H1 (cell line): ENCODE measurements around the gene SCG2. TPM values are rescaled to one million over a fixed set of nuclear protein-coding genes. Genes with fewer than 3 reads are reported as not detected.

Experiments
- ATF3 ChIP-seq: IDR thresholded peaks from 2 replicates; pipeline ENCODE4 v1.6.1; 2011; ENCODE audit warnings: low read depth, mild to moderate bottlenecking, low read length; ENCODE audit not compliant: insufficient read depth
- RNF2 ChIP-seq: fragments of 200-900, 300-1000 bp; sonication (generic); IDR thresholded peaks from 2 replicates; pipeline ENCODE4 v1.7.1; 2016; ENCODE audit warnings: borderline replicate concordance, low read depth, mild to moderate bottlenecking, antibody characterized with exemption, low read length; ENCODE audit not compliant: poor library complexity, severe bottlenecking; ENCODE audit errors: missing control alignments
- polyA plus RNA-seq, 7 experiments: library from polyadenylated mRNA; depleted of rRNA in 3 of 7; stranded (reverse) in 5 of 7; unstranded in 2 of 7; fragments of >200 nt in 5 of 7; fragments of 200-250 nt in 2 of 7; gene quantifications; 1 replicate in 5 of 7; 2 replicates in 1 of 7; 4 replicates in 1 of 7; pipeline versions ENCODE4 v1.2.1 to v1.2.3, GENCODE V29; 2011 to 2013; ENCODE audit warnings: missing spikeins in 2 of 7, mixed read lengths in 2 of 7
- total RNA-seq: library from RNA; stranded (reverse); fragmentation: NEBNext Ultra II Directional; extraction: Animal tissue kit (Norgen Biotek cat#: 25700); gene quantifications from 2 replicates; pipeline ENCODE4 v1.2.1, GENCODE V29; 2021

Gene SCG2
- total and polyA plus RNA-seq, 2 of the 8 experiments (the other 6 are each of a cell fraction or from before 2014, with no cell fraction given): 0.54 to 1.0 TPM

- TF ChIP-seq RNF2 (no peak), ATF3 (no peak)
Measured at GRCh38 chr2:223566396-223566795, 35.8 kb downstream of the SCG2 start (continued).
